Stimulated activated CD4-positive, alpha-beta T cell treated with anti-CD3 and anti-CD28 coated beads, TNF-alpha, amount 100 ng/mL, for 24 hours (primary cell): ENCODE data around the gene ZXDC.

Source experiments
- DNase-seq, 3 experiments: peaks; one replicate each; pipeline ENCODE4 v3.0.0-alpha.2; 2020; ENCODE audit warnings: low read depth in 3 of 3

The ZXDC gene

DNA sequence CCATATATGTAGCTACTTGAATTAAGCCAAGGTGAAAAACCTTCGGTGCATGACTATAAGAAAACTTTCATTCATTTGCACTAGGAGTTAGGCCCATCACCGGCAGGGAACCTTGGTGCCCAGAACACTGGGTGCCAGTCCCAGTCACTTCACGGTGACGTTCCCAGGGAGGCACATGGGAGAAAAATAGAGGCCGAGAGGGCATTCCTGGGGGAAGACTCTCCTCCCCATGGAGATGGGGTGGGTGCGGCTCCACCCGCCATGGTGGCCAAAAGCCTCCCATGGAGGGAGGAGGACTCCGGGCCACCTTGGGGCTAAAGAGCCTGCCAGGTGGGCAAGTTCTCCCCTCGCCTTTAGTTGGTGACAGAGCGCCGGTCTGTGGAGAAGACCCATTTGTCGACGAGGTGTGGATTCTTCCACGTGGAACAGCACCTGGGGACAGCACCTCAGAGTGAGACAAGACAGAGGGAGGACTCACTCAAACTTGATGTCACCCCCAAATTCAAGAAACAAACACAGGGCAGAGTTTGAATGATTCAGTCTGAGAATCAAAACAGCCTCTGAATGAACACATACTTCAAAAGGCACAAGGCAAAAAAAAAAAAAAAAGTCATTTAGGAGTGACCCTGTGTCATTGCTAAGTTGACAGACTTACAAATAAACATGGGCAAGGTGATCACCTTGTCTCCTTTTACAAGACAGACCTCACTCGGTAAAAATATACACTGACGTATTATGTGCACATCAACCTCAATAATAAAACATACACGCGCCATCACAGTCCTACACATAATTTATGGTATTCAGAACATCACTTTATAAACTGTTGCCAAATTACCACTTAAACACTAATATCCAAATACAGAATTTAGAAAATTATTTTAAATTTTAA is 38.6 kb downstream of the ZXDC start:
- no peak for DNase-seq

- no peak for DNase-seq
These were observed 40.0 kb downstream of the ZXDC start for GRCh38 chr3:126435456-126436315.

DNA sequence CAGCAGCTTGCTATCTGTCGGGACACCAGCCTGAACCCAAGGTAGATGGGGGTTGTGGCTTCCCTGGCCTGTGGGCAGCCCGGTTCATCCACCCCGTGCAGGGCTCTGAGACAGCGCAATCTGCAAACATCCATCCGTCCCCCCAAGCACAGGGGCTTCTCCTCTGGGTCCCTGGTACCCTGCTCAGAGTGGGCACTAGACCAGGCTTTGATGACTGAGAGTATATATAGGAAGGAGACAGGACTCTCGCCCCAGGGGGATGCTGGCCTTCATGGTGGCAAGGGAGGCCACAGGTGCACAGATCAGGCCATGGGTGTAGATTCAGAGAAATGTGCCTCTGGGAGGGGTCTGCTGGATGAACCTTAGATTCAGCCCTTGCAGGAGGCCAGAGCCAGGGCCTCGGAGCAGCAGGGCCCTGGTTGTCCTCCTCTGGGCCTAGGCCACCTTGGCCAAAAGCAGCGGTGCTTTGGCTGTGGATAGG is 40.7 kb downstream of the ZXDC start:
- no peak for DNase-seq

DNA sequence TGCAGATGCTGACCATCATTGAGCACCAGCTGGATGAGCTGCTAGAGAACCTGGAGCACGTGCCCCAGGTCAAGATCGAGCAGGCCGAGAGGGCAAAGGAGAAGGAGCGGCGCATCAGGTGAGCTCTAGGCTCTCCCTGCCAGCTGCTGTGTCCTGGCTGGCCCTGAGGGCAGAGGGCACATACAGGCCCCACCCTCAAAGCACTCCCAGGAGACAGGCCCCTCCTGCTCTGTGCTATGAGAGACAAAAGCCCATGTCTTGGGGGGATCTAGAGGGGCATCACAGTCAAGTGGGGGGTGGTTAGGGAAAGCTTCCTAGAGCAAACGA is 41.5 kb downstream of the ZXDC start:
- DNase-seq: no peak

- no peak for DNase-seq
These were observed 42.0 kb downstream of the ZXDC start for GRCh38 chr3:126433496-126434263.

DNA sequence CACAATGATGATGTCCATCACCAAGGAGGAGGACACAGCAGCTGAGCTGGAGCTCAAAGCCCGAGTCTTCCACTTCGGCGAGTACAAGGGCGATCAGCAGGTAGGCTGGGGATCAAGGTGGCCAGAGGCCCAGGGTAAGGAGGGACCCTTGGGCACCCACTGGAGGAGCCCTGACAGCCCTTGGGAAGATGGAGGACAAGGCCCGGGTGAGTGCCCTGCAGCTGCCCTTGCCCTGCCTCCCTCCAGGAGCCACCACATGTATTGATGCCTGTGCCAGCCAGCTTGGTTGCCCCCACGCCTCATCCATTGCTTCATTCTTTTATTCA is 42.6 kb downstream of the ZXDC start:
- no peak for DNase-seq

- no peak for DNase-seq
These were observed 43.2 kb downstream of the ZXDC start for GRCh38 chr3:126432361-126433104.

GRCh38 chr3:126431103-126431534 is 44.6 kb downstream of the ZXDC start:
- DNase-seq: no peak

DNA sequence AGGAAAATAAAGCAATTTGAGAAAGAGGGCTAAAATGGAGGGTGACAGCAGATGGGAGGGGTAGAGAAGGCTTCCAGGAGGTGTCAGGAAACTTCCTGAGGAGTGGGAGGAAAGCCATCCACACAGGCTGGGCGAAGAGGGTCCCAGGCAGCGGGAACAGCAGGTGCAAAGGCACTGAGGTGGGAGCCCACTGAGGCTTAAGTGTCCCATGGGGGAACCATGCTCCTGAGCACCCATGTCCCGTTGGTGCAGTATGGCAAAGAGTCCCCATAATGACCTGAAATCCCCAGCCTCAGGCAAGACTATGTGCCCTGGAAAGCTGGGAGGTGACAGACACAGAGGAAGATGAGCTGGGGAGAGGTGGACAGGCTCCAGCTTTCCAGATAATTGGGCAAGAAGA is 50.9 kb downstream of the ZXDC start:
- no peak for DNase-seq

DNA sequence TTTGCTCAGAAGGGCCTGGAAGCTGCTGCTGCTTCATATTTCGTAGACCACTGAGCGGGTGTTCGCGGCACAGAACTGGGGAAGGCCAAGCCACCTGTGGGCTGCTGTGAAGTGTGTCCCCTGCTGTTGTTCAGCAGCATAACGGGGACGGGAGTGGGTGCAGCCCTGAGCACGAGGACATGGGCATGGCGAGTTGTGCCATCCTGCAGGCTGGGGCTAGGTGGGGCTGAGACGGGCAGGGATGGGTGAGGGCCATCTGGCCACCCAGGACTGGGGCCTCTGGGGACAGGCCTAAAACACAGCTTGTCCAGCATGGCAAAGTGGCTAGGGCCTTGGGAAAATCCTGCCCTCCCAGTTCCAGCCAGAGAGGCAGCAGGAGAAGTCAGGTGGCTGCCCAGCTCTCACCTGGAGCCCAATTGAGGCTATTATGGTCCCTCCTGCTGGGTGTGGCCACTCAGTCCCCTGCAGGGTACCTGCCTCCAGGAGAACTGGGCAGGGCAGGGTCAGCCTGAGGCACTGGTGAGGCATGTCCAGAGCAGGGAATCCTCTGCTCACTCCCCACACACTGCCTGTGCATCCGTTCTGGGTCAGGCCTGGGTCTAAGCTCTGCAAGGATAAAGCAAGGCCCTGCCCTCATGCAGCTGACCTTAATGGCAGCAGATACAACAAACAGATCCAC is 51.5 kb downstream of the ZXDC start:
- no peak for DNase-seq

GRCh38 chr3:126423191-126424038 is 52.3 kb downstream of the ZXDC start:
- no peak for DNase-seq

- no peak for DNase-seq
These were observed 53.1 kb downstream of the ZXDC start for GRCh38 chr3:126422571-126423091.

DNA sequence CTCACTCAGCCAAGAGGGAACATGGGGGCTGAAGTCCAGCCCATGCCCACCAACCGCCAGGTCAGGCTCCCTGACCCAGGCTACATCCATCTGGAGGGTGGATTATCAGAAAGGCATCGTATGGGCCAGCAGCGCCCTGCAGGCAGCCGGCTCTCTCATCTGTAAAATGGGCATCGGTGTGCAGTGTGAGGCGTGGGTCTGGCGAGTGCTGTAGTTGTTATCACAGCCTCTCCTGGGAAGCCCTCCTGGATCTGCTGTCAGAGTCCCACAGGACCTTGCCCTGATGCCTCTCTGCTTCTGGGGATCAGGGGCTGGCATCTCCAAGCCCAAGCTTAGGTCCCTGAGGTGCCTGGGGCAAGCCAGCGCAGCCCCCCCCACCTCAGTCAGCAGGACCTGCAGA is 53.6 kb downstream of the ZXDC start:
- no peak for DNase-seq

DNA sequence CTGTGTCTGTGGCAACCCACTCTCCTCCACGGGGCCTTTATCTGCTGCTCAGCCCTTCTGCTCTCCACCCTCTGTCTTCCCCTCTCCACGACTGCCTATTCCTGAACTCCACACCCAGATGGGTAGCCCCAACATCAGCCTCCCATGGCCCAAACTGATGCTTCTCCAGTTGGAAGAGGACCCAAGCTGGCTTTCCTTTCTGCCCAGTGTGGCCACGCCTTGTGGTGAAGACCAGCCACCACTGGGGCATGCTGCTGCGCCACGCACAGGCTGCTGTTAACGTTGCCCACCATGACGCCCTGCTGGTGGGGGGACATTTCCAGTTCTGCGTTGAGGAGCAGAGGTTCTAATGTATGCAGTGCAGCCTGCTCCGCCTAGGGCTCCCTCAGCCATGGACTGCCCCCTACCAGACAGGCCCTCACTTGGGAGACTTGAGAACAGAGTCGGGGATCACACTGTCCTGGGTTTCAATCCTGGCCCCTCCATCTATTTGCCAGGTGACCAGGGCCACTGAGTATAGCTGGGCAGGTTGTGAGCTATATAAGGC is 54.0 kb downstream of the ZXDC start:
- DNase-seq: no peak

- DNase-seq: no peak
These were observed 55.6 kb downstream of the ZXDC start for GRCh38 chr3:126419886-126420786.

GRCh38 chr3:126419151-126419703 is 56.5 kb downstream of the ZXDC start:
- DNase-seq: no peak

- DNase-seq: no peak
These were observed 57.0 kb downstream of the ZXDC start for GRCh38 chr3:126418661-126419131.

- DNase-seq: no peak
These were observed 57.6 kb downstream of the ZXDC start for GRCh38 chr3:126417981-126418530.
